Astrocyte (in vitro differentiated cells and primary cell): ENCODE data around the gene UBR1. TPM values are rescaled to one million over a fixed set of nuclear protein-coding genes. Genes with fewer than 3 reads are reported as not detected.

Source experiments
- DNase-seq: peaks from one replicate; pipeline ENCODE4 v3.0.0-alpha.2; 2010; ENCODE audit warnings: low read depth
- FAIRE-seq: peaks from 2 replicates; lab custom pipeline; 2011; peaks lifted over from hg19 to GRCh38; lab: Jason Lieb, UNC
- H2AFZ ChIP-seq: 2 replicates; pipeline ENCODE4 v1.6.0; 2012; ENCODE audit warnings: low read depth, low read length, inconsistent platforms
- H3K27ac ChIP-seq: 2 replicates; pipeline ENCODE4 v1.5.1; 2011; ENCODE audit warnings: low read depth, low read length, inconsistent platforms
- H3K27me3 ChIP-seq: 2 replicates; pipeline ENCODE4 v1.6.0; 2011; ENCODE audit warnings: low read length, inconsistent platforms; ENCODE audit not compliant: insufficient read depth
- H3K36me3 ChIP-seq: 2 replicates; pipeline ENCODE4 v1.5.1; 2011; ENCODE audit warnings: low read length, inconsistent platforms; ENCODE audit not compliant: insufficient read depth
- H3K4me1 ChIP-seq: 2 replicates; pipeline ENCODE4 v1.5.1; 2011; ENCODE audit warnings: low read length, inconsistent platforms; ENCODE audit not compliant: insufficient read depth
- H3K4me2 ChIP-seq: 2 replicates; pipeline ENCODE4 v1.6.0; 2012; ENCODE audit warnings: low read length, inconsistent platforms
- H3K4me3 ChIP-seq: 2 replicates; pipeline ENCODE4 v1.5.1; 2011; ENCODE audit warnings: low read depth, mild to moderate bottlenecking, low read length, inconsistent platforms; ENCODE audit not compliant: insufficient read depth
- H3K79me2 ChIP-seq: 2 replicates; pipeline ENCODE4 v1.6.0; 2012; ENCODE audit warnings: mild to moderate bottlenecking, low read length, inconsistent platforms; ENCODE audit not compliant: insufficient read depth
- H3K9ac ChIP-seq: 2 replicates; pipeline ENCODE4 v1.6.0; 2012; ENCODE audit warnings: mild to moderate bottlenecking, low read length, inconsistent platforms
- H3K9me3 ChIP-seq: 2 replicates; pipeline ENCODE4 v1.5.1; 2012; ENCODE audit warnings: low read depth, mild to moderate bottlenecking, low read length, inconsistent platforms; ENCODE audit not compliant: insufficient read depth
- H4K20me1 ChIP-seq: 2 replicates; pipeline ENCODE4 v1.6.0; 2012; ENCODE audit warnings: low read length, inconsistent platforms; ENCODE audit not compliant: insufficient read depth
- H3K27ac Mint-ChIP-seq: one replicate; pipeline ENCODE4 v1.8.0; 2021; ENCODE audit warnings: mild to moderate bottlenecking, mixed read lengths; ENCODE audit not compliant: unreplicated experiment
- H3K27me3 Mint-ChIP-seq: one replicate; pipeline ENCODE4 v1.8.0; 2021; ENCODE audit warnings: low read depth, mixed read lengths; ENCODE audit not compliant: unreplicated experiment
- H3K36me3 Mint-ChIP-seq: one replicate; pipeline ENCODE4 v1.8.0; 2021; ENCODE audit warnings: low read depth, mixed read lengths; ENCODE audit not compliant: unreplicated experiment
- H3K4me1 Mint-ChIP-seq: one replicate; pipeline ENCODE4 v1.8.0; 2021; ENCODE audit warnings: low read depth, mixed read lengths; ENCODE audit not compliant: unreplicated experiment
- H3K4me3 Mint-ChIP-seq: one replicate; pipeline ENCODE4 v1.8.0; 2021; ENCODE audit warnings: mild to moderate bottlenecking, moderate library complexity, mixed read lengths; ENCODE audit not compliant: unreplicated experiment
- H3K9me3 Mint-ChIP-seq: one replicate; pipeline ENCODE4 v1.8.0; 2021; ENCODE audit warnings: mild to moderate bottlenecking, mixed read lengths; ENCODE audit not compliant: unreplicated experiment
- EZH2 ChIP-seq: IDR thresholded peaks from 2 replicates; pipeline ENCODE4 v1.6.1; 2012; ENCODE audit warnings: mild to moderate bottlenecking, low read length, inconsistent platforms; ENCODE audit not compliant: insufficient read depth
- total RNA-seq: library from RNA; stranded (reverse); gene quantifications from 2 replicates; pipeline ENCODE4 v1.2.1, GENCODE V29; 2021
- TF ChIP-seq, protein P1 (sequence below): IDR thresholded peaks from 2 replicates; pipeline ENCODE4 v1.5.1; 2011; ENCODE audit warnings: low read depth, mild to moderate bottlenecking, inconsistent platforms, low read length, moderate library complexity; ENCODE audit not compliant: insufficient read depth

UBR1 gene
- total RNA-seq, 1 donor from 2014 or later: 25.7 TPM

DNA sequence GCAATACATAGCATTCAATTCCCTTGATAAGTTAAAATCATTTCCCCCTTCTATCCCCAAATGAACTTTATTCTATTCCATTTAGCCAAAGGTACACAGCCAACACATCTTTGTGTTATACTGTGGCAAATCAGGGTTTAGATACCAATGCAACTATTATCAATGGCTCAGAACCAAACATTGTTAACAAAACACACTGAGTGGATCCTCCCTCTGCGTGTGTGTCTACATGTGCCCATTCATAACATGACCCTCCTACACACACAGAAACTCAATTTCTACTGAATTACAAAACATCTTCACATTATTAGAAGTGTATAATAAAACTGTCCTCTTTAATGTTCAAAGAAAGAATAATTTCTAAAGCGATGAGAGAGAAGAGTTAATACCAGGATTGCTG lies 186.5 kb downstream of the UBR1 start:
- H3K4me1 Mint-ChIP-seq: peaks cover 4% of the 10 kb centered on the region
- peak overlapping the region; percentile 98 for H2AFZ ChIP-seq
- peaks cover 8% of the 10 kb centered on the region for H3K4me1 ChIP-seq
- no peaks in the 10 kb centered on the region for H3K36me3 ChIP-seq
- H3K4me3 Mint-ChIP-seq: peak overlapping the region; percentile 96
- no peak for TF ChIP-seq EZH2
- TF ChIP-seq, protein P1, sequence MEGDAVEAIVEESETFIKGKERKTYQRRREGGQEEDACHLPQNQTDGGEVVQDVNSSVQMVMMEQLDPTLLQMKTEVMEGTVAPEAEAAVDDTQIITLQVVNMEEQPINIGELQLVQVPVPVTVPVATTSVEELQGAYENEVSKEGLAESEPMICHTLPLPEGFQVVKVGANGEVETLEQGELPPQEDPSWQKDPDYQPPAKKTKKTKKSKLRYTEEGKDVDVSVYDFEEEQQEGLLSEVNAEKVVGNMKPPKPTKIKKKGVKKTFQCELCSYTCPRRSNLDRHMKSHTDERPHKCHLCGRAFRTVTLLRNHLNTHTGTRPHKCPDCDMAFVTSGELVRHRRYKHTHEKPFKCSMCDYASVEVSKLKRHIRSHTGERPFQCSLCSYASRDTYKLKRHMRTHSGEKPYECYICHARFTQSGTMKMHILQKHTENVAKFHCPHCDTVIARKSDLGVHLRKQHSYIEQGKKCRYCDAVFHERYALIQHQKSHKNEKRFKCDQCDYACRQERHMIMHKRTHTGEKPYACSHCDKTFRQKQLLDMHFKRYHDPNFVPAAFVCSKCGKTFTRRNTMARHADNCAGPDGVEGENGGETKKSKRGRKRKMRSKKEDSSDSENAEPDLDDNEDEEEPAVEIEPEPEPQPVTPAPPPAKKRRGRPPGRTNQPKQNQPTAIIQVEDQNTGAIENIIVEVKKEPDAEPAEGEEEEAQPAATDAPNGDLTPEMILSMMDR: no peak
- FAIRE-seq (no peak), DNase-seq (no peak)
- no peaks in the 10 kb centered on the region for H3K36me3 Mint-ChIP-seq
- peak overlapping the region; percentile 98 for H3K4me2 ChIP-seq
- H4K20me1 ChIP-seq: peaks cover 5% of the 10 kb centered on the region
- no peaks in the 10 kb centered on the region for H3K27me3 ChIP-seq
- H3K9me3 ChIP-seq: no peaks in the 10 kb centered on the region
- H3K4me3 ChIP-seq: peak overlapping the region; percentile 85
- no peaks in the 10 kb centered on the region for H3K27me3 Mint-ChIP-seq
- no peak overlapping the region for H3K27ac ChIP-seq
- no peak overlapping the region for H3K27ac Mint-ChIP-seq
- peak overlapping the region; percentile 83 for H3K9ac ChIP-seq
- H3K79me2 ChIP-seq: peaks cover 18% of the 10 kb centered on the region
- no peaks in the 10 kb centered on the region for H3K9me3 Mint-ChIP-seq

DNA sequence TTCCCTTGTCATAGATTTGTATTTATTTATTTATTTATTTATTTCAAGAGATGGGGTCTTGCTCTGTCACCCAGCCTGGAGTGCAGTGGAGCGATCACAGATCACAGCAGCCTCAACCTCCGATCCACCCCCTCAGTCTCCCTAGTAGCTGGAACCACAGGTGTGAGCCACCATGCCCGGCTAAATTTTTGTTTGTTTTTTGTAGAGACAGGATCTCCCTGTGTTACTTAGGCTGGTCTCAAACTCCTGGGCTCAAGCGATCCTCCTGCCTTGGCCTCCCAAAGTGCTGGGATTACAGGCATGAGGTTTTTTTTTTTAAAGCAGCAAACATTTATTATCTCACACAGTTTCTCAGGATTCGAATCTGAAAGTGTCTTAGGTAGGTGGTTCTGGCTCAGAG lies 187.8 kb downstream of the UBR1 start:
- Histone ChIP-seq H3K4me2 (no peak overlapping the region), H3K9ac (no peak overlapping the region), H2AFZ (no peak overlapping the region), H3K36me3 (no peaks in the 10 kb centered on the region), H3K4me3 (no peak overlapping the region), H3K27me3 (no peaks in the 10 kb centered on the region), H3K27ac (no peak overlapping the region), H3K9me3 (no peaks in the 10 kb centered on the region), H3K4me1 (peaks cover 8% of the 10 kb centered on the region), H3K79me2 (peaks cover 20% of the 10 kb centered on the region), H4K20me1 (peaks cover 5% of the 10 kb centered on the region)
- FAIRE-seq (no peak), DNase-seq (no peak)
- Mint-ChIP-seq H3K9me3 (no peaks in the 10 kb centered on the region), H3K4me3 (peak overlapping the region; percentile 54), H3K4me1 (peaks cover 4% of the 10 kb centered on the region), H3K27me3 (no peaks in the 10 kb centered on the region), H3K36me3 (no peaks in the 10 kb centered on the region), H3K27ac (no peak overlapping the region)
- TF ChIP-seq, protein P1: no peak
- no peak for TF ChIP-seq EZH2

DNA sequence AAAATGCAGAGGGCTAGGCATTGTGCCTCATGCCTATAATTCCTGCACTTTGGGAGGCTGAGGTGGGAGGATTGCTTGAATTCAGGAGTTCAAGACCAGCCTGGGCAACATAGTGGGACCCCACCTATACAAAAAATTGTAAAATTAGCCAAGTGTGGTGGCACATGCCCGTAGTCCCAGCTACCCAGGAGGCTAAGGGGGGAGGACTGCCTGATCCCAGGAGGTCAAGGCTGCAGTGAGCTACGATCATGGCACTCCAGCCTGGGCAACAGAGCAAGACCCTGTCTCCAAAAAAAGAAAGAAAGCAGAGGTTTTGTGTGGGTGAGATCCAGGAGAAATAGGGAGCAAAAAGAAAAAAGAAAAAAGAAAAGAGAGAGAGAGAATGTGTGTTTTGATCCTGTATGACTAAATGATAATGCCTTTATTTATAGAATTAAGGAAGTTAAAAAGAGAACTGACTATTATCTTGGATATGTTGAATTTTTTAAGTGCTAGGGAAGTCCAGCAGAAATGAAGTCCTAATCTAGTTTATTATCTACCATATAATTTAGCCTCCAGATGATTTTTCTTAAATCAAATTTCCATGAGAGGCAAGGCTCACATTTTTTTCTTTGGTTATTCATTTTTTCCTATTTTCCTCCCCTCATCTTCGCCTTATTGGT lies 190.1 kb downstream of the UBR1 start:
- Mint-ChIP-seq H3K36me3 (no peaks in the 10 kb centered on the region), H3K4me3 (no peak overlapping the region), H3K4me1 (peaks cover 2% of the 10 kb centered on the region), H3K27ac (no peak overlapping the region), H3K9me3 (no peaks in the 10 kb centered on the region), H3K27me3 (no peaks in the 10 kb centered on the region)
- peaks cover 29% of the 10 kb centered on the region for H3K79me2 ChIP-seq
- H3K27me3 ChIP-seq: no peaks in the 10 kb centered on the region
- H4K20me1 ChIP-seq: peaks cover 10% of the 10 kb centered on the region
- H3K9me3 ChIP-seq: no peaks in the 10 kb centered on the region
- H3K9ac ChIP-seq: no peak overlapping the region
- H3K4me3 ChIP-seq: no peak overlapping the region
- DNase-seq (no peak), FAIRE-seq (no peak)
- no peaks in the 10 kb centered on the region for H3K4me1 ChIP-seq
- H3K4me2 ChIP-seq: no peak overlapping the region
- TF ChIP-seq, protein P1: no peak
- no peak for TF ChIP-seq EZH2
- H2AFZ ChIP-seq: no peak overlapping the region
- H3K36me3 ChIP-seq: no peaks in the 10 kb centered on the region
- no peak overlapping the region for H3K27ac ChIP-seq
